ENCODE results near the gene TBC1D22A.

The TBC1D22A gene

DNA sequence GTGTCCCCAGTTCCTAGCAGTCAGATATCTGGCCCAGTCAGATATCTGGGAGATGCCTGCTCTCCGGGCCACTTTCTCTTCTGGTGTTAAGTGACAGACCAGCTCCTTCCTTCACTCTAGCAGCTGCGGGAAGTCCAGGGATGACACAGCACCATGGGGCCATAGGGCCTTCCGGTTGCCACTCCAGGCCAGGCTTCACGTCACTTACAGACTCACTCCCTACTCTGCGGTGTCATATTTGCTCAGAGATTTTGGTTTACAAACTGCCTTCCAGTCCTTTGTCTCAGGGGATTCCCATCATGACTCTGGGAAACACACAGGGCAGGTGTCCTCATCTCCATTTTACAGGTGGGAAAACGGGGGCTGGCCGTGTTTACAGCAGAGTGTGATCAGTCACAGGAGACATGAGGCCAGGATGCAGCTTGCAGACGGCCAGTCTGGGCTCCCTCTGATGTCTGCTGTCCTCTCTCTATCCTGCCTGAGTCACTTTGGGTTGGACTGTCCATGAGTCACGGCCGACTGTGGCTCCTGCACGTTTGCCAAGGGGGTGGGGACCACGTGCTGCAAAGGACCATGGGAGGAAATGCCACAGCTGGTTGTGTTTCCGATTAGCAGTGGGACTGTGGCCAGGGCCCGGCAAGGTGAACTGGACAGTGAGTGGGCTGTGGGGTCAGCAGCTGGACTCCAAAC, 8.2 kb upstream of the TBC1D22A start:
- no peak for DNase-seq

DNA sequence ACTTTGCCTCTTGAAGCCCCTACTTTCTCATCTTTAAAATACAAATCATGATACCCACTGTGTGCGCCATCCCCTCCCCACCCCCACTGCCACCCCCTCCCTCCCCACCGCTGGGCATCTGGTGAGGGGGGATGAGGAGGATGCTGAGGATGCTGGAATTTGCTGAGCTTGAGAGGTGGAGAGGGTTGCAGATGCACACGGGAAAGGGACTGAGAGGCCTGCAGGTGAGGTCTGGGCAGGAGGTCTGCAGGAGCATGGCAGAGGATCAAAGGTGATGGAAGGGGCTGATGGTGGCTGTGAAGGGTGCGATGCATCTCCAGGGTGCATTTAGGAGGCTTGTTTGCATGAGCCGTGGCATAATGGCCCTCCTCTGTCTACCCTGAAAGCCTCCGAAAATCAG, 7.6 kb upstream of the TBC1D22A start:
- no peak for DNase-seq

DNA sequence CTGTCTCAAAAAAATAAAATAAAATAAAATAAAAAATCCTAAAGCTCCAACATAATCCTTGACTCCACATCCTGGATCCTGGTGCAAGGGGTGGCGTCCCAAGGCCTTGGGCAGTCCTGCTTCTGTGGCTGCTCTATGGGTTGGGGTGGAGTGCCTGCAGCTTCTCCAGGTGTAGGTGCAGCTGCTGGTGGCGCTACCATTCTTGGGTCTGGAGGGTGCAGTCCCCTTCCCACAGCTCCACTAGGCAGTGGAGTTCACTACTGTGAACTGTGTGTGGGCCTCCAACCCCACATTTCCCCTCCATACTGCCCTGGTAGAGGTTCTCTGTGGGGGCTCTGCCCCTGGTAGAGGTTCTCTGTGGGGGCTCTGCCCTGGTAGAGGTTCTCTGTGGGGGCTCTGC, 6.9 kb upstream of the TBC1D22A start:
- DNase-seq: no peak

GRCh38 chr22:46756097-46756496, 6.4 kb upstream of the TBC1D22A start:
- no peak for DNase-seq

DNA sequence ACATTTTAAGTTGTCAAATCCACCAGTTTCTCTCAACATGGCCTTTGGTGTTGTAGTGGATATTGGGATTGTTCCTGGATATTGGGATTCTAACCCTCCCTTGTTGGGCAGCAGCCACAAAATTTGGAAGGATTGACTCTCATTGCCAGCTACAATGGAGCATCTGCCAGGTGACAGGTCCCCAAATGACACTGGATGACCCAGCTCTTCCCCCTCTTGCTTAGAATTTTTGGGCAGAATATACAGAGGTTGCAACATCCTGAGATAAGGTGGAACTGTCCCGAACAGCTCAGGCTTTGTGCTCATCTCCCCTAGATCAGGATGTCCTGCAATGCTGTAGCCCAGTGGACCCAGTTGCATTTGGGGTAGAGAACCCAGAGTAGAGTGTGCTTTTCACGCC, 5.3 kb upstream of the TBC1D22A start:
- no peak for DNase-seq

GRCh38 chr22:46758121-46758520, 4.3 kb upstream of the TBC1D22A start:
- no peak for DNase-seq

GRCh38 chr22:46758867-46759290, 3.6 kb upstream of the TBC1D22A start:
- no peak for DNase-seq

GRCh38 chr22:46761017-46761416, 1.4 kb upstream of the TBC1D22A start:
- no peak for DNase-seq

DNA sequence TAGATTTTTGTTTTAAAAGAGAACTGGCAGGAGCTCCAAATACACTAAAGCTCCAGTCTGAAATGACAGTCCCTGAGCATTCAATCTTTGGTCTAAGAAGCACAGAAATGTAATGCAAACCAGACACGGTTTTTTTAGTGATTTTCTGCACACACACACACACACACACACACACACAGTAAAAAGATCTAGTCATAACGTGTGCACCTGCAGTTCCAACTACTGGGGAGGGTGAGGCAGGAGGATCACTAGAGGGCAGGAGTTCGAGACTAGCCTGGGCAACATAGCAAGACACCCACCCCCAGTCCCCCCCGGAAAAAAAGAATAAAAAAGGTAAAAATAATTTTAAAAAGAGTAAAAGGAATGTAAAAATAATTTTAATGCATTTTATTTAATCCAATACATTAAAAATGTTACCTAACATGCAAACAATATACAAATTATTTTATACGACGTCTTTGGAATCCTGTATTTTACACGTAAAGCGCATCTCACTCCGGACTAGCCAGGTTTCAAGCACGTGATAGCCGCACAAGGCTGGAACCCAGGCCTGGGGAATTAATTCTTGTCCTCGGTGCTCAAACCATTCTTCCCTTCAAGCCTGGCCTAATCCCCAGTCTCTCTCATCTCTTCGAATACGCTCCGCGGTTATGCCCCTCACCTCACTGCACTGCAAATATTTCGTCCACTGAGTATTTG, 762 bp upstream of the TBC1D22A start:
- DNase-seq: no peak

DNA sequence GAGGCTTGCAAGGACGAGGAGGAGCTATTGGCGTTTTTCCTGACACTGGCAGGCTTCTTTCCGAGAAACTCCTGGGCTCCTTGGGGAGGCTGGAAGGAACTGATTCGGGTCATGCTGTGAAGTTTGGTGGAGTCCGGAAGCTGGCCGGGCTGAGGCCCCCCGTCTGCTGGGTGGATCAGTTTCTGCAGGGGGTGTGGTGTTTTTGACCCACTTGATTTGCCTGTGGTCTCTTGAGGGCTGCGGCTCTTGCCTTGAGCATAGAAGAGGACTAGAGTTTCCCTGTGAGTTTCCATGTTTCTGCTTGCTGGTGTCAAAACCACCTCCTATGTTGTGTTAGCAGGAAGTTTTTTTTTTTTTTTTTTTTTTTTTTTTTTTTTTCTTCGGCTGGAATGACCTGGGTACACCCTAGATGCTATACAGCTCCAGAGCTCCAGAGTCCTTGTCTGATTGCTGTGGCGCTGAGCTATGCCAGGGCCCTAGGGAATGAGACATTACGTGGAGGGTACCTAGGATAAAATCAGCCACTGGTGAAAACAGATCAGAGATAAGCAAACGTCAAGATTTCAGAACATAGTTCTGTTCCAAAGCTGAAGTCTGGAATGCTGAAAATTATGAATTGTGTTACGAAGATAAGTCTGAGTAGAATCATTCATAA, 728 bp downstream of the TBC1D22A start:
- no peak for DNase-seq

DNA sequence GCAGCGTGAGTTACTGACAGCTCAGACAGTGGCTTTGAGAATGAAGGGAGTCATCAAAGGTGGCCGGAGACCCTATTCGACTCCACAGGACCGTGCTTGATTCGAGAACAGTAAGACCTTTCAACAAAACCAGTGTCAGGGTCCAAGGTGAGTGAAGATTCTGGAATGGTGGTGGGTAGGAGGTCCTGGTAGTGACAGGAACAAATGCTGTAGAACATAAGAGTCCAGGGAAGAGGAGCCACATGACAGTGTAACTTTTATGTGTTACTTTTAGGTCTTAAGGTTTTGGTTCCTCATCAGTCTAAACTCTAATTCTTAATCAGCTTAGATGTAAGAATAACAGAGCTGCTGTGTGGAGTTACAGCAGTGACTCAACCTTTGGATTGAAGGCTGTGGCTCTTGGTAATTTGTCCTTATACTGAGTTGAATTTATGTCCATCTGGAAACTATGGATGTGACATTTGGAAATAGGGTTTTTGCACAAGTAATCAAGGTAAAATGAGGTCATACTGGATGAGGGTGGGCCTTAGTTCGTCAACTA, 1.8 kb downstream of the TBC1D22A start:
- no peak for DNase-seq

DNA sequence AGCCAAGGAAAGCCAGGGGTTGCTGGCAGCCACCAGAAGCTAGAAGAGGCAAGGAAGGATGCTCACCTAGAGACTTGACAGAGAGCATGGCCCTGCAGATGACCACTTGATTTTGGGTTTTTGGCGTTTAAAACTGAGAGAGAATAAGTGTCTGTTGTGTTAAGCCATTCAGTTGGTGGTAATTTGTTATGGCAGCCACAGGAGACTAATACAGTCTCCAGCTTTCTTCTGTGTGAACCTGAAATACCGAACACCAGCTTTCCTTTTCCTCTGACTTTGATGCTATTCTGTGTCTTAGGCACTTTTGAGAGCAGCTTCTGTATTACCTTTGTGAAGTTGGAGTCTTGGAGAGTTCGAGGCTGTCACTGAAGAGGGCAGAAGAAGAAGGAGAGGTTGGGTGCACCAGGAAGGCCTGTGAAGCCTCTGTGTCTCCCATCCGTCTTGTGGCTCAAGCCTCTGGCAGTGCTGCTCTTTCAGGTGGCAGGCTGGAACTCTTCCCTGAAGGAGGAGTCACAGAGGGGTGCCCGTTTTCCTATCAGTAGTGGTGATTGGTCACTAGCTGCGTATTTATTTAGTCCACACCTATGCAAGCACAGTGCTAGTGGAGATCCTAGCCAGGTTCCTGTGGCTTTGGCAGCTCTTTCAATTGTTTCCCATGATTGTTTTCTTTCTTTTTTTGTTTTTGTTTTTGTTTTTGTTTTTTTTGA, 2.5 kb downstream of the TBC1D22A start:
- DNase-seq: no peak

DNA sequence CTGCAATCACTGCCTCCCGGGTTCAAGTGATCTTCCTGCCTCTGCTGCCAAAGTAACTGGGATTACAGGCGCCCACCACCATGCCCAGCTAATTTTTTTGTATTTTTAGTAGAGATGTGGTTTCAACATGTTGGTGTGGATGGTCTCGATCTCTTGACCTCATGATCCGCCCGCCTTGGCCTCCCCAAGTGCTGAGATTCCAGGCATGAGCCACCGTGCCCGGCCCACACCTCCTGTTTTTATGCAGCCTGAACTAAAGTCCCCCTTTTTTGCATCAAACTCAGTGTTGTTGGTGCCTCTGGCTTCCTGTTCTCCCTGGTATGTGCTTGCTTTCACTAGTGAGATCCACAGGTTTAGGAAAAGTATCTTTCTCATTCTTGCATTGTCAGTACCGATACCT, 4.2 kb downstream of the TBC1D22A start:
- no peak for DNase-seq

- no peak for DNase-seq
Observed at GRCh38 chr22:46767249-46767985, 5.0 kb downstream of the TBC1D22A start.

- DNase-seq: no peak
Observed at GRCh38 chr22:46769191-46769675, 6.8 kb downstream of the TBC1D22A start.

DNA sequence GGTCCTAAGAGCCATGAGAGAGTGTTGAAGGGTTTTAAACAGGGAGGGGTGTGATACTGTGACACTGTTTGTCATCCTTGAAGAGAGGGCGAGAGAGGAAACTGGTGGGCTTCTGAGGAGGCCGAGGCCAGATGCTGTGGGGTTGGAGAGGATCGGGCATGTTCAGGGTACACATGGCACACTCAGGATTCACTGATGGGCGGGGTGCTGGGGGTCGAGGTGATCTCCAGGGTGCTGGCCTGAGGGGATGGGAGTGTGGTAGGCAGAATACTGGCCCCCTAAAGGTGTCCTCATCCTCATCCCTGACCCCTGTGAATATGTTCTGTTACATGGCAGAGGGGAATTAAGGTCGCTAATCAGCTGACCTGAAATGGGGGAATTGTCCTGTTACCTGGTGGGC, 7.3 kb downstream of the TBC1D22A start:
- DNase-seq: no peak

DNA sequence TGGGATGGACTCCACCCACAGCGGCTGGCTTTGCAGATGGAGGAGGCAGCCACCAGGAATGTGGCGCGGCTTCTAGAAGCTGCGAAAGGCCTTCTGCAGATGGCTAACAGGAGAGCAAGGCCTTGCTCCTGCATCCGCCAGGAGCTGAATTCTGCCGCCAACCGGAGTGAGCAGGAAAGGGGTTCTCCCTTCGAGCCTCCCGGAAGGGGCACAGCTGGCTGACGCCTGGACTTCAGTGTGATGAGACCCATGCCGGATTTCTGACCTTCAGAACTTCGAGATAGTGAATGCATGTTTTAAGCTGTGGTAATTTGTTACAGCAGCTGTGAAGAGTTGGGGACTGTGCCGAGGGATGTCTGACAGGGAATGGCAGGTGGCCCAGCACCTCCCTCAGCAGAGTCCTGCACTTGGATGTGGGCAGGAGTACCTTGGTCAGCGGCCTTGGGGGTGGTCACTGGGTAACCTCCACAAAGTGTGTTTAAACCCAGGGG, 7.7 kb downstream of the TBC1D22A start:
- DNase-seq: no peak

- no peak for DNase-seq
Observed at GRCh38 chr22:46770726-46771125, 8.3 kb downstream of the TBC1D22A start.

GRCh38 chr22:46773076-46773475, 10.6 kb downstream of the TBC1D22A start:
- no peak for DNase-seq

- no peak for DNase-seq
Observed at GRCh38 chr22:46774253-46774979, 12.0 kb downstream of the TBC1D22A start.
